ENCODE results near the gene AGBL4.
"Not testable (repeated sequence)": the region's sequence is repeated elsewhere in the genome, so short reads cannot be mapped to it uniquely, and the experiment has no call there.

AGBL4 gene

DNA sequence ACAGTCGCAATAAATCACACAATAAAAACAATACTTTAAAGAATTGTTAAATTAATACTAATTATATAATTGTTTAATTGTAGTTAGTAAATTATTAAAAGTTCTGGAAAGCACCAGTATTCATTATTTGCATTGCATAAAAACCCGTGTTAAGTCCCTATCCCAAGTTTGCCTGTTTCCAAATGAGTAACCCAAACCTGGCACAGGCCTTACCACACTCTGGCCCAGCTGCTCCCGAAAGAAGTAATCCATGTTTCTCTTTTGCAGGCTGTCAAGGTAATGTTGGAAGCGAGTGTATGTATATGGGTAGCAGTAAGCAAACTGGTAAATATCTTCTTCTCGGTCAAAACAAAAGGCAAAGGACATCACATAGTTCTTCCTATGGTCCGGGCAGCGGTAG is 978.4 kb downstream of the AGBL4 start:
- no peak for DNase-seq (ENCODE audit: insufficient read length, low spot score)
- no peak for FAIRE-seq
- TF ChIP-seq, protein P1, sequence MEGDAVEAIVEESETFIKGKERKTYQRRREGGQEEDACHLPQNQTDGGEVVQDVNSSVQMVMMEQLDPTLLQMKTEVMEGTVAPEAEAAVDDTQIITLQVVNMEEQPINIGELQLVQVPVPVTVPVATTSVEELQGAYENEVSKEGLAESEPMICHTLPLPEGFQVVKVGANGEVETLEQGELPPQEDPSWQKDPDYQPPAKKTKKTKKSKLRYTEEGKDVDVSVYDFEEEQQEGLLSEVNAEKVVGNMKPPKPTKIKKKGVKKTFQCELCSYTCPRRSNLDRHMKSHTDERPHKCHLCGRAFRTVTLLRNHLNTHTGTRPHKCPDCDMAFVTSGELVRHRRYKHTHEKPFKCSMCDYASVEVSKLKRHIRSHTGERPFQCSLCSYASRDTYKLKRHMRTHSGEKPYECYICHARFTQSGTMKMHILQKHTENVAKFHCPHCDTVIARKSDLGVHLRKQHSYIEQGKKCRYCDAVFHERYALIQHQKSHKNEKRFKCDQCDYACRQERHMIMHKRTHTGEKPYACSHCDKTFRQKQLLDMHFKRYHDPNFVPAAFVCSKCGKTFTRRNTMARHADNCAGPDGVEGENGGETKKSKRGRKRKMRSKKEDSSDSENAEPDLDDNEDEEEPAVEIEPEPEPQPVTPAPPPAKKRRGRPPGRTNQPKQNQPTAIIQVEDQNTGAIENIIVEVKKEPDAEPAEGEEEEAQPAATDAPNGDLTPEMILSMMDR (IDR thresholded peaks at IDR 0.05; ENCODE audit: insufficient read depth, missing control alignments) = no peak

DNA sequence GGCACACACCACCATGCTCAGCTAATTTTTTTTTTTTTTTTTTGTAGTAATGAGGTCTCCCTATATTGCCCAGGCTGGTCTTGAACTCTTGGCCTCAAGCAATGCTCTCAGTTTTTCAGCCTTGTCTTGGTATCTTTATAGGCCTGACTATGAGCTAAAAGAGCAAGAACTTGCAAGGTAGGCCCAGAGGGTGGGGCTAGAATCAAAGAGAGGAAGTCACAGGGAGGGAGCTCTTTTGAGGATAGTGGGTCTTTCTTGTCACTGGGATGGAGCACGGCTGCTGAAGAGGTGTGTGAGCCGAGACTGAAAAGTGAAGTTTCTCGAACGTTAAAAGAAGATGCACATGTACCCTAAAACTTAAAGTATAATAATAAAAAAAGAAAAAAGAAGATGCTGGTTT is 987.1 kb downstream of the AGBL4 start:
- TF ChIP-seq, protein P1 (IDR thresholded peaks at IDR 0.05; ENCODE audit: insufficient read depth, missing control alignments) = peak; percentile 30
- FAIRE-seq (no peak), DNase-seq (ENCODE audit: insufficient read length, low spot score) (no peak)

DNA sequence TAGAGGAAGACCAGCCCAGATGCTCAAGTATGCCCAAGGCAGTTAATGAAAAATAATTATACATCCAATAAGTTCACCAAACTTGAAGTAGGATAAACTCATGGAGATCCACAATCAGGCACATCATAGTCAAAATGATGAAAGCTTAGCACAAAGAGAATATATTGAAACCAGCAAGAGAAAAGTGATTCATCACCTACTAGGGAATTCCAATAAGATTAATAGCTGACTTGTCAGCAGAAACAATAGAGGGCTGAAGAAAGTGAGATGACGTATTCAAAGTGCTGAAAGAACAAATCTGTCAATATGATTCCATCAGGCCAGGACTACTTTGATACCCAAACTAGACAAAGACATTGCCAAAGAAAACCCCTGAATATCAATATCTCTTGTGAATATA is 995.4 kb downstream of the AGBL4 start:
- TF ChIP-seq, protein P1 (IDR thresholded peaks at IDR 0.05; ENCODE audit: insufficient read depth, missing control alignments) = no peak
- DNase-seq (ENCODE audit: insufficient read length, low spot score) (no peak), FAIRE-seq (no peak)

DNA sequence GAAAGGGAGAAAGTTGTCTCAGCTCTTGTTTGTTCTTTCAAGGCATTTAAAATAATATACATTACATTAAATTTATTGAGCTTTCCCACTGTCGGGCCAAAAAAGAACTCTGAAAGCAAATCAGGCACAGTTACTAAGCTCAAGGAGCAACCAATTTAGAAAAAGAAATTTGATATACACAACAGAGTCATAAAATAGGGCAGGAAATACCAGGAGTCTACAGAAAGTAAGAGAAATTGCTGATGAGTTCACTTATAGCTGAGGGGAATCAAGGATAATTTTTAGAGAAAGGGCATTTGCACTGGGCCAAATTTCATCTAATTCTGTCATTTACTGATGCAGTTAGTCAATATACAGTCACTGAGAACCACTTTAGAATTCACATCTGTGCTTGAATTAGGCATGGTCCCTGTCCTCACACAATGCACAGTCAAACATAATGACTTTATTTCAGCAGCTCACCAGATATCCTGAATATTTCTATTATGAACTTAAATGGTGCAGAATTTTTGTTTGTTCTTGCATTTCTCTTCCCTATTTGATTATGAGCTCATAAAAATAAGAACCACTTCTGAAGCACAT is 997.4 kb downstream of the AGBL4 start:
- TF ChIP-seq, protein P1 (IDR thresholded peaks at IDR 0.05; ENCODE audit: insufficient read depth, missing control alignments) = no peak
- DNase-seq (ENCODE audit: insufficient read length, low spot score) (no peak), FAIRE-seq (no peak)

DNA sequence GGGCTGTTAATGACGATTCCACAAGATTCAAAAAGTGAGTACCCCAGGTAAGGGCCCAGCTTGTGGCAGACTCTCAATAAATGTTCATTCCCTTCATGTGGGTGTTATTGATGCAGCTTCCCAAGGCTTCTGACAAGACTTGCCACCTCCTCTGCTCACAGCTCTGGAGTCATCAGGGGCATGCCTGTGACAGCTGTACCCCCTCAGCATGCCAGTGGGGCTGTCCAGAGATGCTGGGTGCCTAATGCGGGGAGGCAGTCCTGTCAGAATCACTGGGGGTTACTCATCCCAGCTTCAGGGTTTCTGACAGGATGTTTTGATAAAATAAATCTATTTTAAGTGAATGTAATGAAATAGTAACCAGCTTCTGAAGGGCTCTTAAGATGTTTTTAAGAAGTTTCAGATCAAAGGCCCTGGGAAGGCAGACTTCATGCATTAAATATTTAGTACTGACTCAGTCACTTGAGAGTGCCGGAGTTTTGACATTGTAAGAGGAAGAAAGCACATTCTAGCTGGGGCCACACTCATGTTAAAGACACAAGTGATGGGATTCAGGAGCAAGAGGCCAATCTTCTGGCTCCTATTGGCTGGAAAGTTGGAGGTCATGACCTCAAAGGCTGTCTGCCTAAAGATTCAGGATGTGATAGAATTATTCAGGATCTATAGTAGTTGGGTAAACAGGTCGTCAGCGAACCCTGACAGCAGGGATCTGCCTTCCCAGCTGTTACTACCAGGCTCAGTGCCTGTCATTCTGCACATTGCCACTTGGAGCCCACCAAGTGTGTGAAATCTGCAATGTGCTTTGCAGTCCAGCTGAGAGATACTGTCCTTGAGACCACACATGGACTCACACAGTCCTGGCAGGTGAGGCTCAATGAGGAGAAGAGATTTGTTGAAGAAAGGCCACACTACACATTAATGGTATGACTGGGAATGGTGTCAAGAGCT is 1007.5 kb downstream of the AGBL4 start:
- no peak for FAIRE-seq
- no peak for DNase-seq (ENCODE audit: insufficient read length, low spot score)
- TF ChIP-seq, protein P1 (IDR thresholded peaks at IDR 0.05; ENCODE audit: insufficient read depth, missing control alignments) = no peak

DNA sequence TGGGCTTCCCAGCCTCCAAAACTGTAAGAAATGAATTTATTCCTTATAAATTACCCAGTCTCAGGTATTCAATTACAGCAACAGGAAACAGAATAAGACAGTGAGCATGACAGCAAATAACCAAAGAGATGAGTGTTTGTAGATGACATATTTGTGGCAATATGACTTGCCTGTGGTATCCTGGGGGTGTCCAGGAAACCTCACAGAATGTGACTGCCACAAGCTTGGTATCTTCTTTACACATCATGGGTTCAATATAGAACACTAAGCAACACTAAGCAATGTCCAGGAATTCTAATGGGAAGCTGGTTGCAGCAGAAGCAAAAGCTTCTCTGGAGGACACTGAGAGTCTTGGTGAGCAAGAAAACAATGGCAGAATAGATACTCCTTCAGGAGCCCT is 1010.7 kb downstream of the AGBL4 start:
- TF ChIP-seq, protein P1 (IDR thresholded peaks at IDR 0.05; ENCODE audit: insufficient read depth, missing control alignments) = no peak
- no peak for FAIRE-seq
- DNase-seq (ENCODE audit: insufficient read length, low spot score) = no peak

DNA sequence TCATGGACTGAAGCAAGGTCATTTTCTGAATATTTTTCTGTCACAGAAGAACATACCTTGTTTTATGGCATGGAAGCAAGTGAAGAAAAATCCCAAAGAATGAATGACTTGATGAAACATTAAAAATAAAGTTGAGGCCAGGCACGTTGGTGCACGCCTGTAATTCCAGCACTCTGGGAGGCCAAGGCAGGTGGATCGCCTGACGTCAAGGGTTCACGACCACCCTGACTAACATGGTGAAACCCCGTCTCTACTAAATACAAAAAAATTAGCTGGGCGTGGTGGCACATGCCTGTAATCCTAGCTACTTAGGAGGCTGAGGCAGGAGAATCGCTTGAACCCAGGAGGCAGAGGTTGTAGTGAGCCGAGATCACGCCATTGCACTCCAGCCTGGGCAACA is 1020.8 kb downstream of the AGBL4 start:
- not testable (repeated sequence) for DNase-seq (ENCODE audit: insufficient read length, low spot score); FAIRE-seq

Data from D721Med (cell line).